ENCODE results near the gene TMEM143.
"Not testable (repeated sequence)": the region's sequence is repeated elsewhere in the genome, so short reads cannot be mapped to it uniquely, and the experiment has no call there.

Gene TMEM143
- total RNA-seq: 4.8 to 7.6 (median 5.5) reads per million in 4 donors

DNA sequence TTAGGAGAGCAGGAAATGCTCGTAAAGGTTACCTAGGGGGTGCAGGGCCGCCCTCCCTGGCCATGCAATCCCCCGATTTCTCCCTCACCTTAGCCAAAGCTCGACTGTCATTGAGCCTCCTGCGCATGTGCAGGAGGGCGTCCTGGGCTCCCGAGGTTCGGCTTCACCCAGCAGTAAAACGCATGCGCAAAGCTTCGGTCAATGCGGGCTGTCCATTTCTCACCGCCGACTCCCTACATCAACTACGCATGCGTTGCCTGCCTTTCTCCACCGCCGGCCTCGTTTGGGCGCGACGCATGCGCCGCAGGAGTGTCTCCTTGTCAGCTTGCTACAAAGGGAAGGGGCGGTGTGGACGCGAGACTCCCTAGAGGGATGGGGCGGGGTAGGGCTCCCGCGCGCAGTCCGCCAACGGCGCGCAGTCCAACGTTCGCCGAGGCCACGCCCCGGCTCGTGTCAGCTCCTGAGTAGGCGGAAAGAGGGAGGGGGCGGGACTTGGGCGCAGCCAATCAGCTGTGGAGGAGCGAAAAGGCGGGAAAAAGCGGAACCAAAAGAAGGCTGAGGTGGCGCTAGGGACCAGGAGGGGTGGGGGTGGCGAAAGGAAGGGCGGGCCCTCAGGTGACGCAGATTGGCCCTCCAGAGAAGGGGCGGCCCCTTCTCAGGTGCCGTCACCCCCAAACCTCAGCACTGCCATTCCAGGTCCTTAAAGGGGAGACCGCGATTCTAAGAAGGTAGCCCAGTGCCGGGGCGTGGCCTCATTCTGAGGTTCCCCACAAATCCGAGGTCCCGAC is at the start of gene TMEM143, which contains the start of gene SYNGR4:
TSS of gene TMEM143 (minus strand) at position 131 of the 788 bp plus-strand sequence. CDS start at position 111, 20 bp downstream.
TSS of gene SYNGR4 (plus strand) at position 558 of the 788 bp plus-strand sequence. CDS start 1,476 bp downstream, outside the sequence.
- DNase-seq: peak; percentile 98 to 100 (median 99)

DNA sequence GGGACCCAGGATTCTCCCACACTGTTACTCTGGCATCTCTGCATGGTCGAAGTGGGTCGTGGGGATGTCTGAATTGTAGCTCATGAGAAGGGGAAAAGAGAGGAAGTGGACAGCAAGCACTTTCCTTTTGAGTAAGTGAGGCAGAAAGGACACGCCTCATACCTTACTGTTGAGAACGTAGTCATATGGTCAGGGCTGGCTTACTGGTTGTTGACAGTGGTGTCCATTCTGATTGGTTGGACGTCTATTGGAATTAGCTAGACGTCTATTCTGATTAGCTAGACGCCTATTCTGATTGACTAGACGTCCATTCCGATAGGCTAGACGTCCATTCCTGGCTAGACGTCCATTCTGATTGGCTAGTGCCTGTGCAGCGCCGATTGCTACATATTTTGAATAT is 42.1 kb upstream of the TMEM143 start:
- DNase-seq: no peak

DNA sequence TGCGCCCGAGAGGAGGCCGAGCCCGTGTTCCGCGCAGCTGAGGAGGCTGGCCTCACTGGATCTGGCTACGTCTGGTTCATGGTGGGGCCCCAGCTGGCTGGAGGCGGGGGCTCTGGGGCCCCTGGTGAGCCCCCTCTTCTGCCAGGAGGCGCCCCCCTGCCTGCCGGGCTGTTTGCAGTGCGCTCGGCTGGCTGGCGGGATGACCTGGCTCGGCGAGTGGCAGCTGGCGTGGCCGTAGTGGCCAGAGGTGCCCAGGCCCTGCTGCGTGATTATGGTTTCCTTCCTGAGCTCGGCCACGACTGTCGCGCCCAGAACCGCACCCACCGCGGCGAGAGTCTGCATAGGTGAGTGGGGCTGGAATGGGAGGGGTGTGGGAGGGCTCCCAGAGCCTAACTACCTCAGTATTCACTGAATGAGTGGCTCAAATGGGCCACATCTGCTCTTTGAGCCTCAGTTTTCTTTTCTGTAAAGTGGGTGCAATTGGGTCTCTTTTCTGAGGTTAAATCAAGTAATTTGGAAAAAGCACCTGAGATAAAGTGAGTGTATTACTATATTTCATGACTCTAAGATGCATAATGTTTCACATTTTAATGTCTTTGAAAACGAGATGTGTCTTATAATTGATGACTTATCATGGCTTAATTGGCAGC is 41.4 kb upstream of the TMEM143 start:
- no peak for DNase-seq

DNA sequence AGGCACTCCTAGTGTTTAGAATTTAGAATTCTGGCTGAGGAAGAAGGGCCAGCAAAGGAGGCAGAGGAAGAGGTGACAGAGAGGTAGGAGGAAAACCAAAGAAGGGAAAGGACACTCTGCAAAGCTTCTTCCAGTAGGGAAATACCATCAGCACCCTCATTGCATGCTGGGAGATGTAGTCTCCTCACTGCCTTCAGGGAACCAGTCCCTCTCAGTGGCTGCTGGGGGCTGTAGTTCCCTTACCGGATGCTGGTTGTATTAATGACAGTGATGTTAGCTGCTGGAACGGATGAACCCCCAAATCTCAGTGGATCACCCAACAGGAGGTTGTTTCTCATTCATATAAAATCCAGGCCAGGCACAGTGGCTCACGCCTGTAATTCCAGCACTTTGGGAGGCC is 39.9 kb upstream of the TMEM143 start:
- DNase-seq: peak in 2 of 5 donors; percentile 21 to 50

DNA sequence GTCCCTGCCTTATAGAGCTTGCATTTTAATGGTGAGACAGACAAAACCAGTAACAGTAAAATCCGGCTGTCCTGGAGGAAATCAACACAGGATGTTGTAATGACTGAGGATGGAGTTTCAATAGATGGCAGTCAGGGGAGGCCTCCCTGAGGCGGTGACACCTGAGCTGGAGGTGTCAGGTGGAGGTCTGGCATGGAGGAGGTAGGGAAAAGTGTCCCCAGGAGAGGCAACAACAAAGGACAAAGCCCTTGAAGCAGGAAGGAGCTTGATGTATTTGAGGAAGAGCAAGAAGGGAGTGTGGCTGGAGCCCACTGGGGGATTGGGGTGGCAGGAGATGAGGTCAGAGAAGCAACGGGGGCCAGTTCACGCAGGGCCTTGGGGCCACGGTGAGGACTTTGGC is 37.5 kb upstream of the TMEM143 start:
- no peak for DNase-seq

DNA sequence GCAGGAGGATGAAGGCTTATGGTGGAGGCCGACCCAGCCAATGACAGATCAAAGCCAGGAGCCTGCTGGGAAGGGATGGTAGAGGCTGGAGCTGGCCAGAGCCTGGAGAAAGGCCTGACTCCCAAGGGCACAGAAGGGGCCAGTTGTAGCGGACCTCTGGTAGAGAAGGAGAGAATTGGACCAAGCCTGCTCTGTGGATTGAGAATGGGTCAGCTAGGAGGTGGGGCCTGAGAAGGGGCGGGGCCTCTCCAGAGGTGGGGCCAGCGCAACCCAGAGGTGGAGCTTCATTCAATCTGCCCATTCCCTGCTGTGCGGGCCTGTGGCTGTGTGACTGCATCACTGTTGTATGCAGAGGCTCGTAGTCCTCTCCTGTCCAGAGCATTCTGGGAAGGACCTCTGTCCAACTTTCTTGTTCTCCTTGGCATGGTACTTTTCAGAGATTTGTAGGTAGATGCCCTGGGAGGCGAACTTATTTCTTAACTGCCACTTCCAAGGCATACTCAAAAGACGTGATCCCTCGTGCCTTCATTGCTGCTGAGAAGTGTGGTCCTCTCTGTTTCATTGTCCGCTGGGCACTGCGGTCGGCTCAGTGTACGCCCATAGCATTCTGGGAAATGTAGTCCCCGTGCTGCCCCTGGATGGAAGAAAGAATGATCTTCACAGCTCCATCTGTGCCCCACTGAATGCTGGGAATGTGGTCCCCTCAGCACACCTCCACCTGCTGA is 36.4 kb upstream of the TMEM143 start:
- DNase-seq: peak in 1 of 5 donors; percentile 29

DNA sequence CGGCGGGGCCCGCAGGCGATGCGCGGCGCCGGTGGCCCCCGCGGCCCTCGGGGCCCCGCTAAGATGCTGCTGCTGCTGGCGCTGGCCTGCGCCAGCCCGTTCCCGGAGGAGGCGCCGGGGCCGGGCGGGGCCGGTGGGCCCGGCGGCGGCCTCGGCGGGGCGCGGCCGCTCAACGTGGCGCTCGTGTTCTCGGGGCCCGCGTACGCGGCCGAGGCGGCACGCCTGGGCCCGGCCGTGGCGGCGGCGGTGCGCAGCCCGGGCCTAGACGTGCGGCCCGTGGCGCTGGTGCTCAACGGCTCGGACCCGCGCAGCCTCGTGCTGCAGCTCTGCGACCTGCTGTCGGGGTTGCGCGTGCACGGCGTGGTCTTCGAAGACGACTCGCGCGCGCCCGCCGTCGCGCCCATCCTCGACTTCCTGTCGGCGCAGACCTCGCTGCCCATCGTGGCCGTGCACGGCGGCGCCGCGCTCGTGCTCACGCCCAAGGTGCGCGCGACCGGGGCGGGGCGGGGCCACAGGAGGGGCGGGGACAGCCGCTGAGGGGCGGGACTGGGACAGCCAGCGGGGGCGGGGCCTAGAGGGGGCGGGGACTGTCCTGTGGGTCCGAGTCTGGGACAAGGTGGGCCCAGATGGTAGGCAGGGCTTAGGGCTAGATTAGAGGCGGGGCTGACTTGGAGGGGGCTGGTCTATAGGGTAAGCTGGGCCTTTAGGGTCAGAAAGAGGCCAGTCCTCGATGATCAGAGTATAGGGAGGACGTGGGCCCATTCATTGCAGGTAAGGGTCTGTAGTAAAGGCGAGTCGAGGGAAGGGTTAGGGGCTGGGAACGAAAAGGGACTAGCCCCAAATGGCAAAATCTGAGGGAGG is 34.9 kb upstream of the TMEM143 start:
- DNase-seq: peak; percentile 71 to 91 (median 76)

DNA sequence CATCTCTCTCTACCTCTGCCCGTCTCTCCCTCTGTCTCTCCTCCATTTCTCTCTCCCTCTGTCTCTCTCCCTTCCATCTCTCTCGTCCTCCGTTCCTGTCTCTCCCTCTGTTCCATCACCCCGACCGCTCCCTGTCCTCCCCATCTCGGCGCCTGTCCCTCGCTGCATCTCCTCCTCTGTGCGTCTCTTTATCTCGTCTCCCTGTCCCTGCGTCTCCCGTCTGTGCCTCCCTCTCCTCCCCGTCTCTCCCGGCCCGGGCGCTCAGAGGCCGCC is 34.3 kb upstream of the TMEM143 start:
- no peak for DNase-seq

DNA sequence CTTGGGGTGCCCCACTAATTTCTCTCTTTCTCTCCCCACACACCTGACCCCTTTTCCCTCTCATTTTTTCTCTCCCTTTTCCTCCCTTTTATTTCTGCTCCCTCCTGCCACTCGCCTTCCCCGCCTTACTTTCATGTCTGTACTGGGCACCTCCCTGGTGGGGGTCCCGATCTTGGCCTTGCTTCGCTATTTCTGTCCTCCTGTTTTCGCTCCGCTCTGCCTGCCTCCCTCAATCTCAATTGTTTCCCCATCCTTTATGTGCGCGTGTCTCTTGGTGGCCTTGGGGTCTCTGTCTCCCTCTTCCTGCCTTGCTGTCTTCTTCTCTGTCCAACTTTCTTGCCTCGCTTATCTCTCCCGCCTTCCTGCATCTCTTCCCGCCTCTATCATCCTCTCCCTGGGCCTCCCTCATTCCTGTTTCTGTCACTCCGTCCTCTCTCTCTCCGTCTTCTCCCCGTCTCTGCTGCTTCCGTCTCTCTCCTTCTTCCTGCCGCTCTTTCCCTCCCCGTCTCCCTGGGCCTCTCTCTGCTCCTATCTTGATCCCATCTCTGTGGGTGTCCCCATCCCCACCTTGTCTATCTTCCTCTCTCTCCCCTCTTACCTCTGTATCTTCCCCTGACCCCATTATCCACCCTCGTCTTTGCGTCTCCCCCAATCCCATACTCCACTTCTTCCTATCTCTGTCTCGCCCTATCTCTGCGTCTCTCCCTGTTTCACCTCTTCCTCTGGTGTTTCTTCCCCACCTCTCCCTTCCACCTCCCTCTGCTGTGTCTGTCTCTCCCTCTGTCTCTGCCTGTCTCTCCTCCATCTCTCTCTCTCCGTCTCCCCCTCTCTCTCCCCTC is 33.7 kb upstream of the TMEM143 start:
- DNase-seq: no peak

DNA sequence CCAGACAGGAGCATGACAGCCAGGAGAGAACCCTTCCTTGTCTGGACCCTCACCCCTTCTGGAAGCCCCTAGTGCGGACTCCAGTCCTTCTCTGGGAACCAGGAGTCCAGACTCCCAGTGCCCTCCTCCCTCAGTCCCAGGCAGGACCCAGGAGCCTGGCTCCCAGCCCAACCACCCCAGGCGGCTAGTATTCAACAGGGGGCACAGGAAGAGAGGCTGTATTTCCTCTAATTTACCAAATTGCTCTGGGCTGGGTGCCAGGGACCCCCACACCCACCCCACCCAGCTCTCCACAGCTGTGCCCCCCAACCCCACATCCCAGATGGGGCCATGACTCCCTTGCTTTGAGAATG is 33.1 kb upstream of the TMEM143 start:
- DNase-seq: no peak

DNA sequence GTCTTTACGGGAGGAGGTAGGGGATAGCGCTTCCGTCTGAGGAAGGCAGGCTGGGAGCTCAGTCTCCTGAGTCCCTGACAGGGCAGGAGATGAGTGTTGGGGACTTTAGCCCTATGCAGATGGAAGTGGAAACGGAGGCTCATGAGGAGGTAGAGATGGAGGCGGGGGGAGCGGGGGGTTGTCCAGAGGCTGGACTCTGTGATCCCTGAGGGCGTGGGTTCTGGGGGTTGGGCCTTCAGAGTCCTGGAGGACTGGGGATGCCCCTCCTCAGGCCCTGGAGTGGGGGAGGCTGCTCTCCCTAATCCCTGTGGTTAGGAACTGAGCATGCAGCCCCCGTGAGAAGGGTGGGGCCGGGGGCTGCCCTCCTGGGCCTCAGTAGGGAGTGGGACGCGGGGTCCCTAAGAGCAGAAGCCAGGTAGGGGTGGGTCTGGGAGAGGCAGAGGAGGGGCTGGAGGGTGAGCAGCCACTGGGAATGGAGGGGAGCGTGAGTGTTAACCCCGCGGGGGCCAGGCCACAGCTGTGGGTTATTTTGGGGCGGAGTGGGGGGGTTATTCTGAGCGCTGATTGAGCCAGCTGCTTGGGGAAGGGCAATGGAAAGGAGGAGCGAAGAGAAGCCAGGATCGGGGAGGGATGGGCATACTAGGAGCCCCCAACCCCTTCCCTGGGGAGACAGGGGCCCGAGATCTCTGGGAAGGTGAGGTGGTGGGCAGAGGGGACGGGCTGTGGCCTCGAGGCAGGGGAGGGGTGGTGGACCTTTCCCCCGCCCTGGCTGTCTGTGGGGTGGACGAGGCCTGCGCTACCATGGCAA is 32.5 kb upstream of the TMEM143 start:
- DNase-seq: no peak

DNA sequence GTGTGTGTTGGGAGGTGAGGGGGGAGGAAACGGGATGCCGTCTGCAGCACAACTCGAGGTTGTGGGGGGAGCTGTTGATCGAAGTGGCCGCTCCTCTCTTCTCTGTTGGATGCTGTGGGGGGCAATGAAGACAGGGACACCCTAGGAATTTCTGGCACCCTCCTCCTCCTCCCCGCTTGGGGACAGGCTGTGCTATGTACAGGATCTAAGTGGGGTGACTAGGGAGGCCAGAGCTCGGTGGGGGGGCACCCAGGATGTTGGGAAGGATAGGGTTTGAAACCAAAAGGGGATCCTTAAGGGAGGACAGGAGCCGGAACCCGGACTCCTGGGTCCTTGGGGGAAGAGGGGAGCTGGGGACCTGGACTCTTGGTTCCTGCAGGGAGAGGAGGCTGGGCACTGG is 31.8 kb upstream of the TMEM143 start:
- no peak for DNase-seq

DNA sequence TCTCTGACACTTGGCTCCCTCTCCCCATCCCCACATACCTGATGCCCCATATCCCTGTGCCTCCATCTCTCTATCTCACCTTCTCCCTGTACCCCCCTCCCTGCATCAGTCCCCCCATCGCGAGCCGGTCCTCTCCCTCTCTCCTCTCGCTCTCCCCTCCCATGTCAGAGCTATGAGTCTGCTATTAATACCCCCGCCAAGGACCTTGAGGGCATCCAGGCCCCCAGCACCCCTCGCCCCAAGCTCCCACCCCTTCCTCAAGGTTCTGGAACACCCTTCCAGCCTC is 31.4 kb upstream of the TMEM143 start:
- no peak for DNase-seq

DNA sequence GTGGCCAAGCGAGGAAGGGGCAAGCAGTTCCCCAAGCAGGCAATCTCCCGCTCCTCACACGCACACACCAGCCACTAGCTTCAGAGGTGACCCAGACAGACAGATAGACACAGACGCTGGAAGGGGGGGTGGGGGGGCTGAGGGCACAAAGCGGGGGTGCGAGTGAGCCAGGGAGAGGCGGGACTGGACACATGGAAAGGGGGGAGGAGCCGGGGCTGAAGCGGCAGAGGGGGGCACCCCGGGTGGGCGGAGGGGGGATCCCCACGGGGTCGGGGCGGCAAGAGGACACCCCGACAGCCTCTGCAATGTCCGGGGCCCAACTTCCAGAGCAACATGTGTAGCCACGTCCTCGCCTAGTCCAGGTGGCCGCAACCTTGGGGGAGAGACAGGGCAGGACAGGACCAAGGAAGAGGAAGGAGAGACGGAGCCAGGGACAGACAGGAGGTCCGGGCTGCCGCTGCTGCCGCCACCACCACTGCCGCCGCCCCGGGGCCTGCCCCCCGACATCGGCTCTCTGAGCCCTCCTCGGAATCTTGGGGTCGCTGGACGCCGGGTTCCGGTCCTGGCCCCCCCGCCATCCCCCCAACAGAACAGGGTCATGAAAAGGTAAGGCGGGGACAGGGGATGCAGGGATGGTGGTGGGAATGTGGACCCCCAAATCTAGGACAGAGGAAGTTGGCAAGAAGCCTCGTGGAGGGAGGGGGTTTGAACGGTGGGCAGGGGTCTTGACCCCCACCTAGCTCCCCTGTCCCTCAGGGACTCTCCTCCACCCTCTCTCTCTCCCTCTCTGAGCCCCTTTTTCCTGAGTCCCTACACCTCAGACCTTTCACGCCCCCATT is 30.8 kb upstream of the TMEM143 start:
- DNase-seq: no peak

DNA sequence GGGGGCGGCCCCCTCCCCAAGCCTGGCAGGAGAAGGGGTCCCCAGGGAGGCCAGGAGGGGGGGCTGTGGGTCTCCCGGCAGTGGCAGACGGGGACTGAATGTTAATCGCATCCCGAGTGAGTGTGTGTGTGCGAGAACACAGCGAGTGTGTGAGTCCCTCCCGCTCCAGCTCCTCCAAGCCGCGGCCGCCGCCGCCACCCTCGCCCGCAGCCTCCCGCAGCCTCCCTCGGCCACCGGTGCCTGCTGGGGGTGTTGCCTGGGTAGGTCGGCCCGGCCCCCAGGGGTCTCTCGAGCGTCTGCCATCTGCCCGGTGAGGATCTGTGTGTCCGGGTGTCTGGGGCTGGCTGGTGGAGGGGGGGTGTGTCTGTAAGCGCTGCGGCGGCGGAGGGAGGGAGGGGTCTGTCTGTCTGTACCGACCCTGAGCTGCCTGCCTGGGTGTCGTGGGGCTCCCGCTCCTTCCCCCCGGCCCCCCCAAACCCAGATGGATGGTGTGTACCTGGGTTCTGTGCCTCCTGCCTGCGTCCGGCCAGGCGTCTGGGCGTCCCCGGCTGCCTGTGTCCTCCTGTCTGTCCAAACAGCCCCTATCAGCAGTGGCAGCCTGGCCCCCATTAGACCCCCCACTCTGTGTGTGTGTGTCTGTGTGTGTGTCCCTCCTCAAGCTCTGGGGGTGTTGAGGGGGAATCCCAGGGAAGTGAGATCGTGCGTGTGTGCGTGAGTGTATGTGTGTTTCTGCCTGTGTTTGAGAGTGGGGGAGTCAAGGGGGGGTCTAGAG is 30.0 kb upstream of the TMEM143 start, which contains the start of gene GRIN2D:
TSS of gene GRIN2D (plus strand) at position 110 of the 772 bp plus-strand sequence. CDS start 4,725 bp downstream, outside the sequence.
- DNase-seq: peak in 1 of 5 donors; percentile 27

DNA sequence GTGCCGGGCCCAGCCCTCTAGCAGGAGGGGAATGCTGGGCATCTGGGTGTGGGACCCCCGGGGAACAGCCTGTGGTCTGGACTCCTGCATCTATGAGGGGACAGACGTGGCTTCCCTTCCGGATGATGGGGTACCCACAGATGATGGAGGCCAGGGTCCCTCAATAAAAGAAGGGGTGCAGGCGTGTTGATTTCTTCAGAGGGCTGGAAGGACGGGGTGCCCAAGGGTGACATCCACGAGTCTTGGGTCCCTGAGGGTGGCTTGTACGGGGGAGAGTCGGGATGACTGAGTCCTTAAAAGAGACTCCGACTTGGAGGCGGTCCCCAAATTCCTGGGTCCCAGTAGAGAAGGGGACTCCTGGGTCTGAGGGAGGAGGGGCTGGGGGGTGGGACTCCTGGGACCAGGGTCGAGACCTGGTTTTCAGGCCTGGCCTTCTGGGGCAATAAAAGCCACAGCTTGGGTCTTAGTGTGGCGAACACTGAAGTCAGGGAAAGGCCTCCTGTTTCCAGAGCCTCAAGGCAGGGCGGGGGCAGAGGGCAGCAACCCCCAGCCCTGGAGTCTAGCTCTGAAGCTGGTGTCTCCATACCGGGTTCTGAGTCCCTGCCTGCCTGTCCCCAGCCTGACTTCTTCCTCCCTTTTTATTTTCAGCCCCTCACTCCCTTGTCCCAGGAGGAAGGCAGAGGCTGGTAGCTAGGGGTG is 29.3 kb upstream of the TMEM143 start:
- DNase-seq: no peak

DNA sequence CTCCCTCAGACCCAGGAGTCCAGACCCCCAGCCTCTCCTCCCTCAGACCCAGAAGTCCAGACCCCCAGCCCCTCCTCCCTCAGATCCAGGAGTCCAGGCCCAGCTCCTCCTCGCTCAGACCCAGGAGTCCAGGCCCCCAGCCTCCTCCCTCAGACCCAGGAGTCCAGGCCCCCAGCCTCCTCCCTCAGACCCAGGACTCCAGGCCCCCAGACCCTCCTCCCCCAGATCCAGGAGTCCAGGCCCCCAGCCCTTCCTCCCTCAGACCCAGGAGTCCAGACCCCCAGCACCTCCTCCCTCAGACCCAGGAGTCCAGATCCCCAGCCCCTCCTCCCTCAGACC is 28.2 kb upstream of the TMEM143 start:
- not testable (repeated sequence) for DNase-seq
